DMS 273 (cell line): ENCODE measurements around the gene TMEM178B.
A peak's percentile ranks its signal among the peaks of the same experiment; 100 is the strongest.
"Not testable (repeated sequence)": the region's sequence is repeated elsewhere in the genome, so short reads cannot be mapped to it uniquely, and the experiment has no call there.

Source experiments
- DNase-seq: peaks from one replicate; lab custom pipeline; 2025; ENCODE audit not compliant: unreplicated experiment; lab: John Stamatoyannopoulos, UW

The TMEM178B gene

DNA sequence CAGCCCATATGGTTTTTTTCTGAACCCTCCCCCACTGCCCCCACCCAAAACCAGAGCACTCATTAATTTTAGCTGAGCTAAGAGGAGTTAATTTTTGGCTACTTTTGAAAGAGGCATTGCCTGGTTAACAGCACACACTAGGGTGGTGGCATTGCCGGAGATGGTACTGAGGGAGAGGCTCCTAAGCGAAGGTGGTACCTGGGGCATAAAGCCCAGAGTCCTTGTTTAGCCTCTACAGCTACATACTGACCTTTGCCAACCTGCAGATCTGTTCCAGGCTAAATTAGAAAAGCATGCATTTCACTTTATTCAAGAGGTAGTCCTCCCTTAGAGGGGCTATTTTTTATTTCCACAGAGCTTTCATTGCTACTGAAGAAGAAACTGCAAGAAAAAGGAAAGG is 304.5 kb downstream of the TMEM178B start:
- DNase-seq = no peak

DNA sequence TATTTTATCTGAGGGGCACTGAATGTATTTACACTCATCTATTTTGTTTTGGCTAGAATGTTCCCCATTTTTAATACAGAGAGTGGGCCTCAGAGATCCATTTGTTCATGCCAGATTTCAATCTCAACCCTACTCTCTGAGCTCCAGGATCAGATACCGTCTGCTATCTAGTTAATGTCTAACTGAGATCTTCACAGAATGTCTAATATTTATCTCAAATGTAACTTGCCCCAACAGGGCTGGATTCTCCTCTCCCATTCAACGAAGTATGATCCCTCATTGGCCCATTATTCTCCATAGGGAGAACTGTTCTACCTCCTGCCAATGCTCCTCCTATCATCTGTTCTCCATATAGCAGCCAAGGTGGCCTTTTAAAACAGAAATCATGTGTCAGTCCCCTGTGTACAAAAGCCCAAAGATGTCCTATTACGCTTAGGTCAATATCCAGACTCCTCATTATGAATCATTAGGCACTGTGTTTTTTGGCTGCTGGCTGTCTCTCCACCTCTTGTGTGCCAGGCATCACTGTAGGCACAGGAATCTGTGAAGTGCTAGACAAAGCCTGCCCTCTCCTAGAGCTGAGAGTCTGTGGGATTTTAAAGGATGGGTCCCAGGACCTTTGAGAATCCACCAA is 308.0 kb downstream of the TMEM178B start:
- DNase-seq = no peak

GRCh38 chr7:141383356-141383755 is 309.5 kb downstream of the TMEM178B start:
- not testable (repeated sequence) for DNase-seq

DNA sequence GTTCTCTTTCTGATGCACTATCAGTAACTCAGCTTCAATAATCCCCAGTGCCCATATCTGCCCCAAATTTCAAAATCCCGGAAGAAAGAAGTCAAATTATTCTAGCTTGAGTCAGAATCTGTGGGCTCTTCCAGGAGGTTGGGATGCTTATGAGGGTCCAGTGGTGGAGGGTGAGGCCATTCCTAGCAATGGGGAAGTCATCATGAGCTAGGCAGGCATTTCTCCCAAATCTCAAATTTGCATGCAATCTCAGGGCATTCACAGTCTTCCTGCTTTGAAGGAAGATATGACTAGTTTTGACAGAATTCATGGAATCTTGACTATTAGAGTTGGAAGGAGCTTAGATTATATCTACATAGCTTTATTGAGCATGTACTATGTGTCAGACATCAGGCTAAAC is 313.0 kb downstream of the TMEM178B start:
- DNase-seq = no peak

DNA sequence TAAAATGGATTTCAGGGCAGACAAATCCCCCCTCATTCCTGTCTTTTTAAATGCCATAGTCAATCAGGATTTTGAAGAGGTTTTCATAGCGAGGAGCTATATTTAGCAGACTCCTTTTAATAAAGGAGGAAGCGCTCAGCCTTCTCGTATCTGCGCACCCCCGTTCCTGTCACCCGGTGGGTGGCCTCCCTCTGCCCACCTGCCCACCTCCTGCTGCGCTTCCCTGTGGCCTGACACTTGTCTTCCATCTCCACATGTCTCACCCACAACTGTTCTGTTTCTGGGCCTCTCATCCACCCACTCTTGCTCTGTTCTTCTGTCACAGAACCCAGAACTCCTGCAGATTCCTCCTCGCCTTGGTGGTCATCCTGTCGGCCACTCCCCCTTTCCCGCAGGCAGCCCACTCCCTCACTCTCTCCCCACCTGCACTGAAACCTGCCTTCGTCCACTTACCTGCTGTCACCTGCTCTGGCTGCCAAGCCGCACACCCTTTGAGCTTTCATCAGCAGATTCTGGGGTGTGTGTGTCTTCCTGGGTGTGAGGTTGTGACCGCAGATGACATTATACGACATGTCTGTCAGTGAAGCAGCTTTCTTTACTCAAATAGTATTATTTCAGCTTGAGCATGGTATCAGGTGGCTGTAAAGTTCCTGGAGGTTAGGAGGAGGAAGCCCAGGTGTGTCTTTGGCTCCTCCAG is 313.8 kb downstream of the TMEM178B start:
- DNase-seq = no peak

GRCh38 chr7:141389140-141389796 is 315.4 kb downstream of the TMEM178B start:
- DNase-seq = no peak

DNA sequence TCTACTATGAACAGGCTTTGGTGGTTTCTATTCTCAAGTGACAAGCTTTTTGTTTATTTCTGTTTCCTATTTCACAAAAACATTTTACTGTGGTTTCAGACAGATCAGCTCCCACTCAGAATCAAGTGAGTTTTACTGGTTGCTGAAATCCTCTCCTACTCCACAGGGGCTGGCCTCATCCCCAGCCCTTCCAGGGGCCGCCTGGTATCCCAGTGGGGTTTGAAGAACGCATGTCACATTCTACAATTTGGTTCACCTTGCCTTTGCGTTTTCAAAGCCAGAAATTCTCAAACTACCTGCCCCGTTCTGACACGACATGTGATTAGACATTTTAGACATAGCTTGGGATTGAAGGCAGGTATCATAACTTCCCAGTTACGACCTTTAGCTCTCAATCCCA is 316.5 kb downstream of the TMEM178B start:
- DNase-seq = no peak

DNA sequence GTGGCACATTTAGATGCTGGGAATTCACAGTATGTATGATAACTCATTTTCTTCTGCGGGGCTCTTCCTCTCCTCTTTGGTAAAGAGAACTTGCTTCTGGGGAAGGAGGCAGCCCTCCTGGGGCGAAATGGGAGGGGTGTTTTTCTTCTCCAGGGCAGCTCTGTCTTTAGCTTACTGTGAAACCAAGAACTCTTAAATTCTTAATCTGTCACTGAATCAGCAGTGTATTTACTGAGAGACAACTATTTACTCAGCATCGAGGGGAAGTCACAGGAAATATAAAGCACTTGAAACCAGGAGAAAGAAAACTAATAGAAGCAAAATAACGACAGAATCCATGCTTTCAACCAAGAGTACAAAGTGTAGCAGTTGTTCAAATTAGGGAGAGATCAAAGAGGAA is 319.2 kb downstream of the TMEM178B start:
- DNase-seq = no peak

DNA sequence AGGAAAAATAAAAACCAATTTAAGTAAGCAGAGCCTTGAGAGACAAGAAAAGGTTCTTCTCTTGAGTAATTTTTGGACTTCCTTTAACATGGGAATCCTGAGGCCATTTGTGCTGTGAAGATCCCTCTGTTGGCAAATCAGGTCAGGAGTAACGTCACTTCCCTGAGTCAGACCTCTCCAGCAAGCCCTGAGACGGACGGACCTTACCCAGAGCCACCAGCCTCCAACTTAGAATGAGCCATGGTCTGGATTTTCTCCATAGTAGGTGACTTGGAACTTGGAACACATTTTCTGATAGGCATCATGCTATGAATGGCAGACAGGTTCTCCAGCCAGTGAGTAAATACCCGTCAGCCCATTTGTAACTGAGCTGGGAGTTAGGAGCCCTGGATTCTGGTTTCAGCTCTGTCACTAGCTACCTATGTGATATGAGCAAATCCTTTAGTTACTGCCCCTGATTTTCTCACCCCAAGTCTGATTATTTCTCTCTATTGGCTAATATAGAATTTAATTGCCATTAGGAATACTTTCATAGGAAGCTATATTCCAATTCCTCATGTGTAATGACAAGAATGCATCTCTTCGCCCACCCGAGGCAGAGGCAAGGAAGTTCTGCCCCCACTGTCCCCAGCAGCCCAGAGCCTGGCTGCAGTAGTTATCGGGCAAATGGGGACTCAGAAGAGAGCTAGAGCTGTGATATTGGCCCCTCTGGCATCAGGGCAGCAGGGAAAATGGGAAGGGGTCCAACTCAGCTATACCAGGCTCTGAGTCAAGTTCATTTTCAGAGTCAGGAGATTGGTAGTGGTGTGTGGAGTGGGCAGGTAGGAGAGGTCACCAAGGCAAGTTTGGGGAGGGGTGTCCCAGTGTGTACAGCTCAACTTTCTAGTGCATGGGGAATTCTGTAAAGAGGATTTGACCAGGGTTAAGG is 323.6 kb downstream of the TMEM178B start:
- DNase-seq = no peak

GRCh38 chr7:141400356-141400755 is 326.5 kb downstream of the TMEM178B start:
- no peak for DNase-seq

- DNase-seq = no peak
Observed at GRCh38 chr7:141402277-141402996, 328.6 kb downstream of the TMEM178B start.

DNA sequence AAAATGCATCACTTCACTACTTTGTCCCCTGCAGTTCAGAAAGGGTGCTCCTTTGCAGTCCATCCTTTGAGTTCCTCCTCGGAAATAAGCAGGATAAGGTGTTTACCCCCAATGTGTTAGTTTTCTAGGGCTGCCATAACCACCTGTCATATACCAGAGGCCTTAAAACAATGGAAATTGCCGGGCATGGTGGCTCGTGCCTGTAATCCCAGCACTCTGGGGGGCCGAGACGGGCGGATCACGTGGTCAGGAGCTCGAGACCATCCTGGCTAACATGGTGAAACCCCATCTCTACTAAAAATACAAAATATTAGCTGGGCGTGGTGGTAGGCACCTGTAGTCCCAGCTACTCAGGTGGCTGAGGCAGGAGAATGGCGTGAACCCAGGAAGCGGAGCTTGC is 330.0 kb downstream of the TMEM178B start:
- not testable (repeated sequence) for DNase-seq

GRCh38 chr7:141406347-141406746 is 332.5 kb downstream of the TMEM178B start:
- DNase-seq = no peak

- no peak for DNase-seq
Observed at GRCh38 chr7:141407893-141408292, 334.0 kb downstream of the TMEM178B start.

DNA sequence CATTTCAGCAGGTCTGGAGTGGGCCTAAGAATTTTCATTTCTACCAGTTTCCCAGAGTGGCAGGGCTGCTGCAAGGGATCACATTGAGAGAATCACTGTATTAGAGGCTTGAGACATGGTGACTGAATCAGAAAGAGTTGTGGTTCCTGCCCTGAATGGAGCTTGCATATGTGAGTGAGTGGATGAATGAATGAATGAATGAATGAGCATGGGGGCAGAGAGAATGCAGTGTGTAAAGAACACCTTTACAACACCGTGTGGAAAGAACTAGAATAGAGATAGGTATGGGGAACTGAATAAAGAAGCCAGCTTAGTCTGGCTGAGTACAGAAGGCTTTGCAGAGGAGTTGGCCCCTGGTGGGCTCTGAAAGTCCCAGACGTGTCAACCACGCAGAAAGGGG is 334.6 kb downstream of the TMEM178B start:
- DNase-seq = no peak

GRCh38 chr7:141409219-141409618 is 335.4 kb downstream of the TMEM178B start:
- no peak for DNase-seq

DNA sequence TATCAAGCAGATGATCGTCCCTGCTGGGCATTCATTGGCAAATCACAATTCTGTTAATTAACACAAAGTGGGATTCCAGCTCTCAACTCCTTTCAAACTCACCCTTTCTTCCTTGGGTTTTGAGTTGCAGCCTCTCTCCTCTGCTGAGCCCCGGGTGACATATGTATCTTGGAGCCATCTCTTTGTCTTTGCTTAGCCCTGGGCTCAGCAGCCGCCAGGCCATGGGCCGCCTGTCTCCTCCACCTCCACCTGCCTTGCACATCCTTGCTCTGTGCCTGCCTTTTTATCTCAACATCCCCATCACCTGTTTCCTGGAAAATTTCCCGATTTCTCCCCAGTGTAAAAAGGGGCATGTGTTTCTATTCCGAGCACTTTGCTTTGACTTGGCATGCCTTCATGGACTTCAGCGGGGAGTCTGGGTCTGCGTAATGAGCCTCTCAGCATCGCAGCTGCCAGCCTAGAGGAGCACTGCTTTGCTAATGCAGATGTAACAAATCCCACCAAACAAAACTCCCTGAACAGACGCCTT is 336.0 kb downstream of the TMEM178B start:
- DNase-seq = peak; percentile 87

DNA sequence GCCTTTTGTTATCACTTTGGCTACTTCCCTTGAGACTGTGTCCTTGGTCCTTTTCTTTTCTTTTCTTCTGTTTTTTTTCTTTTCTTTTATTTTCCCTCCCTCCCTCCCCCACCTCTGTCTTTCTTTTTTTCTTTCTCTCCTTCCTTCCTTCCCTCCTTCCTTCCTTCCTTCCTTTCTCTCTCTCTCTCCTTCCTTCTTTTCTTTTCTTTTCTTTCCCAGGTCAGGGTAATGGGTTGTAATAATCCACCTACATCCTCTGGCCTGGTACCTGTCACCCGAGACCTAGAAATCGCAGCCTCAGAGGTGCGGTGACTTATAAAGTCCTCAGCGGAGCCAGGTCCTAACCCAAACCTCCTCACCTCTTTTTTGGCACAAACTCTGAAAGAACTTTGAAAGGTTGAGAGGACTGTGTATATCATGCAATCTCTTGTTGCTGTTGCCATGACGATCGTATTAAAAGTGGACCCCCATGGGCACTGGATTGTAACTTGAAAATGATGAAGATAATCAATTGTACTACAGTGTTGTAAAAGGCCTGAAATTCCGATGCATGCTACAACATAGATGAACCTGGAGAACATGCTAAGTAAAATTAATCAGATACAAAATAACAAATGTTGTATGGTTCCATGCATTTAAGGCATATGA is 336.6 kb downstream of the TMEM178B start:
- no peak for DNase-seq

- no peak for DNase-seq
Observed at GRCh38 chr7:141411133-141411532, 337.3 kb downstream of the TMEM178B start.

GRCh38 chr7:141415999-141416398 is 342.1 kb downstream of the TMEM178B start:
- DNase-seq = no peak
